K562 (cell line): Measurements from ENCODE around the gene AMDHD2. TPM values are rescaled to one million over a fixed set of nuclear protein-coding genes. Genes with fewer than 3 reads are reported as not detected.
A peak's percentile ranks its signal among the peaks of the same experiment; 100 is the strongest.

Experiments used
- ATF1 ChIP-seq, 2 experiments: fragments of 450-650 bp in 1 of 2; IDR thresholded peaks; 2 replicates each; pipeline ENCODE4 v1.6.1; 2016; ENCODE audit warnings: missing compliant biosample characterization in 1 of 2, missing genetic modification characterization in 1 of 2
- BRD4 ChIP-seq: fragments of 200-600 bp; sonication (generic); IDR thresholded peaks from 2 replicates; pipeline ENCODE4 v1.6.1; 2017; ENCODE audit warnings: inconsistent platforms
- CTBP1 ChIP-seq: fragments of 450-650 bp; IDR thresholded peaks from 2 replicates; pipeline ENCODE4 v1.6.1; 2016; ENCODE audit warnings: borderline replicate concordance
- EGR1 ChIP-seq: fragments of 450-650 bp; conservative IDR thresholded peaks from 2 replicates; pipeline ENCODE4 v1.6.1; 2017; ENCODE audit warnings: mild to moderate bottlenecking
- HCFC1 ChIP-seq: IDR thresholded peaks from 2 replicates; pipeline ENCODE4 v1.6.1; 2012; ENCODE audit warnings: low read depth, low read length, improper control_type of control experiment
- MAZ ChIP-seq, 2 experiments: fragments of 450-650 bp in 1 of 2; sonication (generic) in 1 of 2; formaldehyde crosslinking; IDR thresholded peaks in 1 of 2; conservative IDR thresholded peaks in 1 of 2; 2 replicates each; pipeline versions ENCODE4 v1.4.0 to v1.5.0; 2020; ENCODE audit warnings: mild to moderate bottlenecking in 1 of 2, missing genetic modification reagents in 1 of 2
- MYNN ChIP-seq, 2 experiments: sonication (generic); formaldehyde crosslinking in 1 of 2; IDR thresholded peaks; 2 replicates each; pipeline versions ENCODE4 v1.5.0 to v1.6.1; 2016 to 2020; ENCODE audit warnings: antibody characterized with exemption in 1 of 2, missing genetic modification reagents in 1 of 2
- SETDB1 ChIP-seq: IDR thresholded peaks from one replicate; pipeline ENCODE4 v1.6.1; 2012; ENCODE audit warnings: low read length, control low read depth, inconsistent platforms
- SMAD4 ChIP-seq: fragments of 250-450 bp; sonication (Bioruptor Pico); conservative IDR thresholded peaks from 2 replicates; pipeline ENCODE4 v1.8.0; 2021; ENCODE audit warnings: inconsistent platforms, mild to moderate bottlenecking, moderate library complexity
- TOE1 ChIP-seq, 2 experiments: fragments of 450-650 bp in 1 of 2; sonication (generic) in 1 of 2; formaldehyde crosslinking in 1 of 2; IDR thresholded peaks; 2 replicates each; pipeline versions ENCODE4 v1.7.1 to v1.8.0; 2016 to 2022; ENCODE audit warnings: borderline replicate concordance in 2 of 2, mild to moderate bottlenecking in 2 of 2, antibody characterized with exemption in 1 of 2, inconsistent platforms in 1 of 2, low read depth in 1 of 2, missing genetic modification reagents in 1 of 2, moderate library complexity in 1 of 2
- polyA plus RNA-seq, 8 experiments: library from polyadenylated mRNA; depleted of rRNA in 4 of 8; stranded (reverse) in 5 of 8; unstranded in 3 of 8; fragments of >200 nt; fragmentation: Nextera tagmentation in 2 of 8; fragmentation: Illumina TruSeq in 1 of 8; extraction: Ambion mirVana in 2 of 8; extraction: Trizol in 1 of 8; gene quantifications; 2 replicates each; pipeline versions ENCODE4 v1.2.1 to v1.2.3, GENCODE V29; 2011 to 2014; ENCODE audit warnings: inconsistent platforms in 1 of 8, missing spikeins in 1 of 8
- total RNA-seq, 7 experiments: library from RNA; depleted of rRNA in 6 of 7; stranded (reverse); fragments of >200 nt in 6 of 7; fragmentation: Illumina TruSeq in 2 of 7; extraction: Trizol in 2 of 7; gene quantifications; 2 replicates each; pipeline versions ENCODE4 v1.2.1 to v1.2.3, GENCODE V29; 2011 to 2021; ENCODE audit warnings: low replicate concordance in 1 of 7
- TF ChIP-seq, protein P1 (sequence below): sonication (generic); formaldehyde crosslinking; IDR thresholded peaks from 2 replicates; pipeline ENCODE4 v1.8.1; 2023; ENCODE audit warnings: mild to moderate bottlenecking, missing genetic modification reagents
- TF ChIP-seq, protein P2 (sequence below): sonication (generic); formaldehyde crosslinking; IDR thresholded peaks from 2 replicates; pipeline ENCODE4 v1.8.0; 2022; ENCODE audit warnings: missing genetic modification reagents, mild to moderate bottlenecking, borderline replicate concordance
- TF ChIP-seq, protein P3 (sequence below): fragments of 450-650 bp; IDR thresholded peaks from 2 replicates; pipeline ENCODE4 v1.6.1; 2018; ENCODE audit not compliant: partially characterized antibody
- TF ChIP-seq, protein P4 (sequence below): sonication (generic); formaldehyde crosslinking; IDR thresholded peaks from 2 replicates; pipeline ENCODE4 v1.8.1; 2022; ENCODE audit warnings: missing genetic modification reagents
- TF ChIP-seq, protein P5 (sequence below): sonication (generic); formaldehyde crosslinking; IDR thresholded peaks from 2 replicates; pipeline ENCODE4 v1.9.0; 2022; ENCODE audit warnings: mild to moderate bottlenecking, missing genetic modification reagents

The AMDHD2 gene
- total and polyA plus RNA-seq, 9 of the 15 experiments (the other 6 are each of a cell fraction or from before 2014, with no cell fraction given): 0.38 to 56.9 (median 18.3) TPM; not detected in 1

DNA sequence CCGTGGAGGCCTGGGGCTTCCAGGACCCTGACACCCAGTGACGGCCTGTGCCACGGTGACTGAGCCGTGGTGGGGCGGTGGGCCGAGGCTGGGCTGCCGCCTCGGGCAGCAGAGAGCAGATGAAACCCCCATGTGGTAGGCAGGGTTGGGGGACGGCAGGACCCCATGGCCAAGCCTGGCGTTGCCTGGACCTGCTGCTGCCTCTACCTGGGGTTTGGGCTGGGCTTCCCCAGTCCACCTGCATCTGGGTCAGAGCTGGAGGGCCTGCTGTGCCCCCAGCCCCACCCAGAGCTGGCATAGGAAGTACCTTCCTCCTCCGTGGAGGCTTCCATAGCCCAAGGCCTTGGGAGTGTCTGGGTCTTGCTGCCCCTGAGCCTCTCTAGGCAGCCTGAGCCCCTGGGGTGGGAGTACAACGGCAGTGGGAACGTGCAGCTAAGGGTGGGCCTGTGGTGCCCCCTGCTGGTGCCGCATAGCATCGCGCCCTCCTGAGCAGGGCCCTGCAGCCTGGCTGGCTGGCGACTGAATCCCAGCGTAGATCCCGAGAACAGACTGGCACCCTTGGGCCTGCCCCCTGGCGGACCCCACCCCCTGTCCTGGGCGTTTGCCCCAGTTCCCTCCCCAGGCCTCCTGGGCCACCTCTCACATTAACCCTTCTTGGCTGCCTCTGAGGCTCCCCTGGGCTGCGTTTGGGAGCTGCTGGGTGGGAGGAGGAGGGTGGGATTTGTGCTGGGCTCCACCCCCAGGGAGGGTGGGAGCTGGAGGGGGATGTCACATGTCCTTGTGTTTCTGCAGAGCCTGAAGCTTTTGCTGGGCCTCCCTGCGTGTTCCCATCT lies 19.0 kb upstream of the AMDHD2 start (continued):
- TF ChIP-seq ATF1 (CRISPR knock-in tag; IDR thresholded peaks at IDR 0.05) (no peak), ATF1 (tag; IDR thresholded peaks at IDR 0.05) (peak; percentile 46), MAZ (CRISPR knock-in tag; conservative IDR thresholded peaks at IDR 0.05 in 1 of 2, IDR thresholded peaks at IDR 0.05 in 1 of 2) (peak; percentile 47 to 72; a peak in 3 of 4 replicates), TOE1 (IDR thresholded peaks at IDR 0.05; ENCODE audit: borderline replicate concordance) (no peak), TOE1 (CRISPR knock-in tag; IDR thresholded peaks at IDR 0.05; ENCODE audit: borderline replicate concordance, low read depth) (no peak), HCFC1 (peak; percentile 35; the same call in 1 of the 2 replicates), MYNN (IDR thresholded peaks at IDR 0.05) (0 out of 2 replicates have a peak, but pooled peaks have one; percentile 36), MYNN (CRISPR knock-in tag; IDR thresholded peaks at IDR 0.05) (no peak), EGR1 (0 out of 2 replicates have a peak, but pooled peaks have one; percentile 4), SETDB1 (no peak), BRD4 (no peak), SMAD4 (CRISPR knock-in tag) (0 out of 2 replicates have a peak, but pooled peaks have one; percentile 33), CTBP1 (peak; percentile 55; the same call in 1 of the 2 replicates)
- TF ChIP-seq, protein P1, sequence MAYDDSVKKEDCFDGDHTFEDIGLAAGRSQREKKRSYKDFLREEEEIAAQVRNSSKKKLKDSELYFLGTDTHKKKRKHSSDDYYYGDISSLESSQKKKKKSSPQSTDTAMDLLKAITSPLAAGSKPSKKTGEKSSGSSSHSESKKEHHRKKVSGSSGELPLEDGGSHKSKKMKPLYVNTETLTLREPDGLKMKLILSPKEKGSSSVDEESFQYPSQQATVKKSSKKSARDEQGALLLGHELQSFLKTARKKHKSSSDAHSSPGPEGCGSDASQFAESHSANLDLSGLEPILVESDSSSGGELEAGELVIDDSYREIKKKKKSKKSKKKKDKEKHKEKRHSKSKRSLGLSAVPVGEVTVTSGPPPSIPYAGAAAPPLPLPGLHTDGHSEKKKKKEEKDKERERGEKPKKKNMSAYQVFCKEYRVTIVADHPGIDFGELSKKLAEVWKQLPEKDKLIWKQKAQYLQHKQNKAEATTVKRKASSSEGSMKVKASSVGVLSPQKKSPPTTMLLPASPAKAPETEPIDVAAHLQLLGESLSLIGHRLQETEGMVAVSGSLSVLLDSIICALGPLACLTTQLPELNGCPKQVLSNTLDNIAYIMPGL (CRISPR knock-in tag): no peak
- TF ChIP-seq, protein P2, sequence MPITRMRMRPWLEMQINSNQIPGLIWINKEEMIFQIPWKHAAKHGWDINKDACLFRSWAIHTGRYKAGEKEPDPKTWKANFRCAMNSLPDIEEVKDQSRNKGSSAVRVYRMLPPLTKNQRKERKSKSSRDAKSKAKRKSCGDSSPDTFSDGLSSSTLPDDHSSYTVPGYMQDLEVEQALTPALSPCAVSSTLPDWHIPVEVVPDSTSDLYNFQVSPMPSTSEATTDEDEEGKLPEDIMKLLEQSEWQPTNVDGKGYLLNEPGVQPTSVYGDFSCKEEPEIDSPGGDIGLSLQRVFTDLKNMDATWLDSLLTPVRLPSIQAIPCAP (CRISPR knock-in tag): no peak
- TF ChIP-seq, protein P3, sequence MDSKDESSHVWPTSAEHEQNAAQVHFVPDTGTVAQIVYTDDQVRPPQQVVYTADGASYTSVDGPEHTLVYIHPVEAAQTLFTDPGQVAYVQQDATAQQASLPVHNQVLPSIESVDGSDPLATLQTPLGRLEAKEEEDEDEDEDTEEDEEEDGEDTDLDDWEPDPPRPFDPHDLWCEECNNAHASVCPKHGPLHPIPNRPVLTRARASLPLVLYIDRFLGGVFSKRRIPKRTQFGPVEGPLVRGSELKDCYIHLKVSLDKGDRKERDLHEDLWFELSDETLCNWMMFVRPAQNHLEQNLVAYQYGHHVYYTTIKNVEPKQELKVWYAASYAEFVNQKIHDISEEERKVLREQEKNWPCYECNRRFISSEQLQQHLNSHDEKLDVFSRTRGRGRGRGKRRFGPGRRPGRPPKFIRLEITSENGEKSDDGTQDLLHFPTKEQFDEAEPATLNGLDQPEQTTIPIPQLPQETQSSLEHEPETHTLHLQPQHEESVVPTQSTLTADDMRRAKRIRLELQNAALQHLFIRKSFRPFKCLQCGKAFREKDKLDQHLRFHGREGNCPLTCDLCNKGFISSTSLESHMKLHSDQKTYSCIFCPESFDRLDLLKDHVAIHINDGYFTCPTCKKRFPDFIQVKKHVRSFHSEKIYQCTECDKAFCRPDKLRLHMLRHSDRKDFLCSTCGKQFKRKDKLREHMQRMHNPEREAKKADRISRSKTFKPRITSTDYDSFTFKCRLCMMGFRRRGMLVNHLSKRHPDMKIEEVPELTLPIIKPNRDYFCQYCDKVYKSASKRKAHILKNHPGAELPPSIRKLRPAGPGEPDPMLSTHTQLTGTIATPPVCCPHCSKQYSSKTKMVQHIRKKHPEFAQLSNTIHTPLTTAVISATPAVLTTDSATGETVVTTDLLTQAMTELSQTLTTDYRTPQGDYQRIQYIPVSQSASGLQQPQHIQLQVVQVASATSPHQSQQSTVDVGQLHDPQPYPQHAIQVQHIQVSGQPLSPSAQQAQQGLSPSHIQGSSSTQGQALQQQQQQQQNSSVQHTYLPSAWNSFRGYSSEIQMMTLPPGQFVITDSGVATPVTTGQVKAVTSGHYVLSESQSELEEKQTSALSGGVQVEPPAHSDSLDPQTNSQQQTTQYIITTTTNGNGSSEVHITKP: peak; percentile 50
- TF ChIP-seq, protein P4, sequence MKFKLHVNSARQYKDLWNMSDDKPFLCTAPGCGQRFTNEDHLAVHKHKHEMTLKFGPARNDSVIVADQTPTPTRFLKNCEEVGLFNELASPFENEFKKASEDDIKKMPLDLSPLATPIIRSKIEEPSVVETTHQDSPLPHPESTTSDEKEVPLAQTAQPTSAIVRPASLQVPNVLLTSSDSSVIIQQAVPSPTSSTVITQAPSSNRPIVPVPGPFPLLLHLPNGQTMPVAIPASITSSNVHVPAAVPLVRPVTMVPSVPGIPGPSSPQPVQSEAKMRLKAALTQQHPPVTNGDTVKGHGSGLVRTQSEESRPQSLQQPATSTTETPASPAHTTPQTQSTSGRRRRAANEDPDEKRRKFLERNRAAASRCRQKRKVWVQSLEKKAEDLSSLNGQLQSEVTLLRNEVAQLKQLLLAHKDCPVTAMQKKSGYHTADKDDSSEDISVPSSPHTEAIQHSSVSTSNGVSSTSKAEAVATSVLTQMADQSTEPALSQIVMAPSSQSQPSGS (CRISPR knock-in tag): no peak
- TF ChIP-seq, protein P5, sequence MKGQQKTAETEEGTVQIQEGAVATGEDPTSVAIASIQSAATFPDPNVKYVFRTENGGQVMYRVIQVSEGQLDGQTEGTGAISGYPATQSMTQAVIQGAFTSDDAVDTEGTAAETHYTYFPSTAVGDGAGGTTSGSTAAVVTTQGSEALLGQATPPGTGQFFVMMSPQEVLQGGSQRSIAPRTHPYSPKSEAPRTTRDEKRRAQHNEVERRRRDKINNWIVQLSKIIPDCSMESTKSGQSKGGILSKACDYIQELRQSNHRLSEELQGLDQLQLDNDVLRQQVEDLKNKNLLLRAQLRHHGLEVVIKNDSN (CRISPR knock-in tag): peak; percentile 41; the same call in 1 of the 2 replicates
